ENCODE results near the gene FLVCR2. TPM values are rescaled to one million over a fixed set of nuclear protein-coding genes. Genes with fewer than 3 reads are reported as not detected.

Gene FLVCR2
- total RNA-seq, 1 donor from 2014 or later, result 42.4 TPM

DNA sequence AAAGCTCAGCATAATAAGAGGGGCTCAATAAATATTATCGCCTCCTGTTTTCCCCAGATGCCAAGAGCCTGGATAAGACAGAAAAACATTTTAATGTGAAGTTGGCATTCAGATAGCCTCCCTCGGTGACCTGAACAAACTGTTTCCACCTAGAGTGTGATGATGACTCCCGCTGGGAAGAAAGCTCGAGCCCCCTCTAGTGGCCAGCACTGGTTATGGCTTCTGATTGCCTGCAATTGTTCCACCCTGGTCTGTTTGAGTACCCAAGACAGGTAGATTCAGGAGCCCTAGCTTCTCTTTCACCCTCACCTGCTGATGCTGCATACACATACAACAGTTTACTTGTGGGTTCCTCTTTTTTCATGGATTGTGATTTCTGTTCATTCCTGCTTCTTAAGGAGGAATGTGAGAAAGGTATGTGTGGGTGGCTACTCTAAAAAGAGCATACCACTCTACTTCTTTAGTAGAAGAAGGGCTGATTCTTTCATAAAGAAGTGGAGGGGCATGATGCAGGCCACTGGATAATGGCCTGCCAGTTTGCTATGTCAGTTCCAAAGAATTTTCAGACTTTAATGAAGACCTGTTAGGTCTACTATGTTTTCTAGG is 75.8 kb downstream of the FLVCR2 start:
- ATAC-seq (peak; percentile 82 to 92), DNase-seq (peak; percentile 83)
- TF ChIP-seq, protein P1, sequence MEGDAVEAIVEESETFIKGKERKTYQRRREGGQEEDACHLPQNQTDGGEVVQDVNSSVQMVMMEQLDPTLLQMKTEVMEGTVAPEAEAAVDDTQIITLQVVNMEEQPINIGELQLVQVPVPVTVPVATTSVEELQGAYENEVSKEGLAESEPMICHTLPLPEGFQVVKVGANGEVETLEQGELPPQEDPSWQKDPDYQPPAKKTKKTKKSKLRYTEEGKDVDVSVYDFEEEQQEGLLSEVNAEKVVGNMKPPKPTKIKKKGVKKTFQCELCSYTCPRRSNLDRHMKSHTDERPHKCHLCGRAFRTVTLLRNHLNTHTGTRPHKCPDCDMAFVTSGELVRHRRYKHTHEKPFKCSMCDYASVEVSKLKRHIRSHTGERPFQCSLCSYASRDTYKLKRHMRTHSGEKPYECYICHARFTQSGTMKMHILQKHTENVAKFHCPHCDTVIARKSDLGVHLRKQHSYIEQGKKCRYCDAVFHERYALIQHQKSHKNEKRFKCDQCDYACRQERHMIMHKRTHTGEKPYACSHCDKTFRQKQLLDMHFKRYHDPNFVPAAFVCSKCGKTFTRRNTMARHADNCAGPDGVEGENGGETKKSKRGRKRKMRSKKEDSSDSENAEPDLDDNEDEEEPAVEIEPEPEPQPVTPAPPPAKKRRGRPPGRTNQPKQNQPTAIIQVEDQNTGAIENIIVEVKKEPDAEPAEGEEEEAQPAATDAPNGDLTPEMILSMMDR (IDR thresholded peaks at IDR 0.05), result peak; percentile 97
- no peaks in the 10 kb centered on the region for H3K27me3 ChIP-seq (ENCODE audit: low read depth)
- no peaks in the 10 kb centered on the region for H3K4me1 ChIP-seq
- H3K4me3 ChIP-seq, result no peak overlapping the region
- intact Hi-C loops (cut with DNase I), result loop anchor here (5.0 kb wide), 1 partner anchor 77 kb away; the partner anchor contains the start of gene FLVCR2
- H3K36me3 ChIP-seq, result peaks cover 84% of the 10 kb centered on the region
- no peak overlapping the region for H3K27ac ChIP-seq
- H3K9me3 ChIP-seq, result no peaks in the 10 kb centered on the region

DNA sequence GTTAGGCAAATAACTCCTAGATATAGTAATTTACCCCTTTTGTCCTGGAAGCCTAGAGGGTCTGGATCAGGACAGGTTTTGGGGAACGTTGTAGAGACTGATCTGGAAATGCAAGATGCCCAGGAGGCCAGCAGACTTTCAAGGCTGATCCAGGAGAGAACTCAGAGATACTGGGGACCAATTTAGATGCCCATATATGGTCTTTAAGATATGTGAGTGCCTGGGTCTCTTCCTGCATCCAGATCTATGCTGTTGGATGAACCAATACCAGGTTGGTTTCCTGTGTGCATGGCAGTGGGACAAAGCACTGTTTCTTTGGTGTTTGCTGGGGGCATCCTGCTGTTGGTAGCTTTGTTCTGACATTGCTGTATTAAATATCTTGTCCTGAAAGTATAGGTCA is 76.8 kb downstream of the FLVCR2 start:
- intact Hi-C loops (cut with DNase I), result no loop called here
- no peak overlapping the region for H3K27ac ChIP-seq
- no peaks in the 10 kb centered on the region for H3K9me3 ChIP-seq
- no peak overlapping the region for H3K4me3 ChIP-seq
- no peak for ATAC-seq
- H3K27me3 ChIP-seq (ENCODE audit: low read depth), result no peaks in the 10 kb centered on the region
- TF ChIP-seq, protein P1 (IDR thresholded peaks at IDR 0.05), result no peak
- DNase-seq, result no peak
- peaks cover 74% of the 10 kb centered on the region for H3K36me3 ChIP-seq
- H3K4me1 ChIP-seq, result peaks cover 4% of the 10 kb centered on the region

DNA sequence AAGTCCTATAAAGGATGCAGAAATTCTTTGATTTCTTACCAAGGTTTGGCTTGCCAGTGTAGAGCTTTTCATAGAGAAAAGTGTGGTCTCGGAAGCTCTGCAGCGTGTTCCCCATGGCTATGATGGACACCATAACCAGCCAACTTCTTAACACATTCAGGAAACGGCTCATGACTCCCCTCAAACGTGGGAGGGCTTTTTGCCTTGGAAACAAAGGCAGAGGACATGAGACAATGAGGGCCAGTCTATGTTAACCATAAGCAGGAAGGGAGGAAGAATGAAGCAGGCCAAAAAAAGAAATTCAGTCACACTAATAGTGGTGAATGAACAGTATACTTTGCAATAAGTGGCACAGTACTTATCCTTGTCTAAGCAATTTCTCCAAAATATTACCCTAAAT is 78.9 kb downstream of the FLVCR2 start:
- intact Hi-C loops (cut with DNase I), result no loop called here
- DNase-seq (no peak), ATAC-seq (no peak)
- H3K4me1 ChIP-seq, result peaks cover 13% of the 10 kb centered on the region
- H3K9me3 ChIP-seq, result no peaks in the 10 kb centered on the region
- H3K27me3 ChIP-seq (ENCODE audit: low read depth), result no peaks in the 10 kb centered on the region
- peaks cover 53% of the 10 kb centered on the region for H3K36me3 ChIP-seq
- no peak overlapping the region for H3K4me3 ChIP-seq
- no peak overlapping the region for H3K27ac ChIP-seq
- TF ChIP-seq, protein P1 (IDR thresholded peaks at IDR 0.05), result no peak

DNA sequence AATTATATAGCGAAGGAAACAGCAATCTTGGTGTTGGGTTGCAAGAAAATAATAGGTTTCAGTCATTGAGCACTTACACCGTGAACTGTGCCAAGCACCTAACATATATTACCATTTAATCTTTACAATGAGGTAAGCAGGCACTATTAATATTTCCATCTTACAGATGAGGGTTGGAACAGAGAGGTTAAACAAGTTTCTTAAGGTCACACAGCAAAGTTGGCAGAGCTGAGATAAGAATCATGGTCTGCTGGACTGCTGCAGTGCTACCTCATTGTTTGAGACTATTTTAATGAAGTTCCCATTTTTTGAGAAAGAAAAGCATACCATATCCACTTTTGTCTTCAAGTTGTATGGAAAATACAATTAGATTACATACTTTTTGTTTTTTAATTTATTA is 80.5 kb downstream of the FLVCR2 start:
- intact Hi-C loops (cut with DNase I), result no loop called here
- ATAC-seq (no peak), DNase-seq (no peak)
- peaks cover 38% of the 10 kb centered on the region for H3K36me3 ChIP-seq
- H3K4me1 ChIP-seq, result peaks cover 13% of the 10 kb centered on the region
- no peak overlapping the region for H3K4me3 ChIP-seq
- no peaks in the 10 kb centered on the region for H3K9me3 ChIP-seq
- TF ChIP-seq, protein P1 (IDR thresholded peaks at IDR 0.05), result no peak
- no peaks in the 10 kb centered on the region for H3K27me3 ChIP-seq (ENCODE audit: low read depth)
- H3K27ac ChIP-seq, result no peak overlapping the region

DNA sequence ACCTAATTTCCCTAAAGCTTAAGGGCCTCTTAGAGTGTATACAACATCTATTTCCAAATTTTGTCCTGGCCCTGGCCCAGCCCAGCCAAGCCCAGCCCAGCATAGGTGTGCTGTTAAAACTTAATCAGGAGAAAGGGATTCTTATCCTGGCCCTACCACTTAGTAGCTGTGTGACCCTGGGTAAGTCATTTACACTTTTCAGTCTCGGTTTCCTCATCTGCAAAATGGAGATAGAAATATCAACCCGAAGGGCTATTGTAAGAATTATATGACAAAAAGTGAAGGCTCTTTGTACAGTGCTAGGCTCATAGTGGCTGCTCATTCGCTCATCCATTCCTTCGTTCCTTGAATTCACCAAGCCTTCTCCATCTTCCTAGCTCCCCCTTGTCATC is 81.8 kb downstream of the FLVCR2 start:
- TF ChIP-seq, protein P1 (IDR thresholded peaks at IDR 0.05), result no peak
- intact Hi-C loops (cut with DNase I), result no loop called here
- ATAC-seq (peak in 1 of 2 donors; percentile 13), DNase-seq (no peak)
- peak overlapping the region; percentile 89 for H3K27ac ChIP-seq
- peak overlapping the region; percentile 76 for H3K4me3 ChIP-seq
- H3K27me3 ChIP-seq (ENCODE audit: low read depth), result no peaks in the 10 kb centered on the region
- no peaks in the 10 kb centered on the region for H3K9me3 ChIP-seq
- H3K36me3 ChIP-seq, result peaks cover 35% of the 10 kb centered on the region
- peaks cover 13% of the 10 kb centered on the region for H3K4me1 ChIP-seq

Data from lower lobe of right lung (tissue), 2 donors.